Fibroblast of lung (primary cell): ENCODE results near the gene PHF20. TPM values are rescaled to one million over a fixed set of nuclear protein-coding genes. Genes with fewer than 3 reads are reported as not detected.
A peak's percentile ranks its signal among the peaks of the same experiment; 100 is the strongest.

Source experiments
- DNase-seq, 2 donors: peaks; one replicate each; pipeline versions ENCODE4 v3.0.0 to v3.0.0-alpha.2; 2010; ENCODE audit warnings: low read depth in 2 of 2
- H2AFZ ChIP-seq: 2 replicates; pipeline ENCODE4 v1.5.1; 2012; ENCODE audit warnings: low read length, control low read depth, inconsistent platforms
- H3K27ac ChIP-seq: 2 replicates; pipeline ENCODE4 v1.5.1; 2011; ENCODE audit warnings: low read length, control low read depth; ENCODE audit not compliant: insufficient read depth
- H3K27me3 ChIP-seq: 2 replicates; pipeline ENCODE4 v1.5.1; 2011; ENCODE audit warnings: mild to moderate bottlenecking, low read length; ENCODE audit not compliant: control insufficient read depth, insufficient read depth
- H3K36me3 ChIP-seq: 2 replicates; pipeline ENCODE4 v1.5.1; 2011; ENCODE audit warnings: low read length; ENCODE audit not compliant: control insufficient read depth, insufficient read depth
- H3K4me1 ChIP-seq: 2 replicates; pipeline ENCODE4 v1.5.1; 2011; ENCODE audit warnings: low read length; ENCODE audit not compliant: control insufficient read depth, insufficient read depth; ENCODE audit errors: extremely low read depth
- H3K4me2 ChIP-seq: 2 replicates; pipeline ENCODE4 v1.5.1; 2011; ENCODE audit warnings: low read length, control low read depth; ENCODE audit not compliant: insufficient read depth; ENCODE audit errors: extremely low read depth
- H3K4me3 ChIP-seq, 4 experiments: fragments of 200-600 bp in 1 of 4; sonication (generic) in 1 of 4; replicated peaks in 1 of 4; 2 replicates each; pipeline ENCODE4 v1.5.1; 2011 to 2016; ENCODE audit warnings: low read length in 4 of 4, low read depth in 3 of 4, mild to moderate bottlenecking in 3 of 4, control low read depth in 2 of 4, inconsistent platforms in 1 of 4, mixed read lengths in 1 of 4; ENCODE audit not compliant: insufficient read depth in 1 of 4; ENCODE audit errors: control extremely low read depth in 1 of 4
- H3K79me2 ChIP-seq: 2 replicates; pipeline ENCODE4 v1.5.1; 2012; ENCODE audit warnings: mild to moderate bottlenecking, low read length, inconsistent platforms; ENCODE audit not compliant: control insufficient read depth, insufficient read depth
- H3K9ac ChIP-seq: 2 replicates; pipeline ENCODE4 v1.5.1; 2011; ENCODE audit warnings: mild to moderate bottlenecking, low read length, control low read depth; ENCODE audit not compliant: insufficient read depth
- H3K9me3 ChIP-seq: 2 replicates; pipeline ENCODE4 v1.5.1; 2012; ENCODE audit warnings: low read depth, low read length; ENCODE audit not compliant: control insufficient read depth, insufficient read depth
- H4K20me1 ChIP-seq: 2 replicates; pipeline ENCODE4 v1.5.1; 2011; ENCODE audit warnings: low read length; ENCODE audit not compliant: control insufficient read depth, insufficient read depth; ENCODE audit errors: extremely low read depth
- EZH2 ChIP-seq: IDR thresholded peaks from 2 replicates; pipeline ENCODE4 v1.5.1; 2012; ENCODE audit warnings: low read length, control low read depth, mild to moderate bottlenecking; ENCODE audit errors: missing control alignments
- polyA plus RNA-seq, 2 donors: library from polyadenylated mRNA; depleted of rRNA in 1 of 2; stranded (reverse) in 1 of 2; unstranded in 1 of 2; fragments of >200 nt; gene quantifications; 2 replicates each; pipeline ENCODE4 v1.2.1, GENCODE V29; 2011 to 2012; ENCODE audit warnings: missing spikeins in 1 of 2
- total RNA-seq: library from RNA; depleted of rRNA; stranded (reverse); fragments of >200 nt; gene quantifications from 2 replicates; pipeline ENCODE4 v1.2.1, GENCODE V29; 2014
- TF ChIP-seq, protein P1 (sequence below), 2 donors: IDR thresholded peaks in 1 of 2; conservative IDR thresholded peaks in 1 of 2; 1 replicate in 1 of 2; 2 replicates in 1 of 2; pipeline ENCODE4 v1.5.1; 2011 to 2012; ENCODE audit warnings: low read length in 2 of 2, control low read depth in 1 of 2, inconsistent platforms in 1 of 2, low read depth in 1 of 2, mild to moderate bottlenecking in 1 of 2

Gene PHF20
- total and polyA plus RNA-seq, 2 donors (not counting 1 experiment from before 2014, with no cell fraction given), result 31.4 to 40.1 TPM

DNA sequence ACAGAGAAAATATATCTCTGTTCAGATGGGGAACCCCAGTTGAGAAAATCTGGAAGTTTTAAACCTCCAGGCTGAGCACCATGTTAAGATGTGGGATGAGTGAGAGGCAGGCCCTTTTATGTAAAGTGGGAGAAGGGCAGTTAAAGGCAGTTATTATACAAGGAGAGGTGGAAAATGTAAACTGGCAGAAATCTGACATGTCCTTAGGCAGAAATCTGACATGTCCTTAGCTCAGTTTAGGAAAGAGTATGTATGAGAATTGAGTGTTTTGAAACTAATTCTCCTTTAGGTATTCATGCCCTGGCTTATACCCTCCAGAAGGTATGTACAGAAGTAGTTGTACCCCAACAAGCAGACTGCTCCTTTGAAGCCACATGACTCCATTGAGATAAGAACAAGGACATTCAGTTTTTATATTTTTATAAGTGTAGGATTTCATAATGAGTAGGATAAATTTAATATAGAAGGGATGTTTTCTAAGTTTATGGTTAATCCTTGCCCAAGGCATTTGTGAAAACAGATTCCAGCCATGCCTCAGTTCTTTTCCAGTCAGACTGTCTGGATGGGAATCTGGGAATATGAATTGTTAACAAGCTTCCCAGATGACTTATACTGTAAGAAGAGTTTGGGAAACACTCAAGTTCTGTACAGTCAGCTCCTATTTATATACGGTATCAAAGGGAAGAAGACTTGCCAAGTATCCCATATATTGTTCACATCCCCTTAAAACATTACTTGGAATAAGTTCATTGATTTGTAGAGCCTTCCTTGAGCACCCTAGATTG, 94.8 kb downstream of the PHF20 start:
- Histone ChIP-seq H3K4me1 (peaks cover 3% of the 10 kb centered on the region), H3K79me2 (no peaks in the 10 kb centered on the region), H3K4me3 (no peak overlapping the region), H4K20me1 (no peaks in the 10 kb centered on the region), H3K27ac (no peak overlapping the region), H2AFZ (no peak overlapping the region), H3K4me2 (no peak overlapping the region), H3K9me3 (no peaks in the 10 kb centered on the region), H3K9ac (no peak overlapping the region), H3K27me3 (no peaks in the 10 kb centered on the region), H3K36me3 (no peaks in the 10 kb centered on the region)
- TF ChIP-seq, protein P1, sequence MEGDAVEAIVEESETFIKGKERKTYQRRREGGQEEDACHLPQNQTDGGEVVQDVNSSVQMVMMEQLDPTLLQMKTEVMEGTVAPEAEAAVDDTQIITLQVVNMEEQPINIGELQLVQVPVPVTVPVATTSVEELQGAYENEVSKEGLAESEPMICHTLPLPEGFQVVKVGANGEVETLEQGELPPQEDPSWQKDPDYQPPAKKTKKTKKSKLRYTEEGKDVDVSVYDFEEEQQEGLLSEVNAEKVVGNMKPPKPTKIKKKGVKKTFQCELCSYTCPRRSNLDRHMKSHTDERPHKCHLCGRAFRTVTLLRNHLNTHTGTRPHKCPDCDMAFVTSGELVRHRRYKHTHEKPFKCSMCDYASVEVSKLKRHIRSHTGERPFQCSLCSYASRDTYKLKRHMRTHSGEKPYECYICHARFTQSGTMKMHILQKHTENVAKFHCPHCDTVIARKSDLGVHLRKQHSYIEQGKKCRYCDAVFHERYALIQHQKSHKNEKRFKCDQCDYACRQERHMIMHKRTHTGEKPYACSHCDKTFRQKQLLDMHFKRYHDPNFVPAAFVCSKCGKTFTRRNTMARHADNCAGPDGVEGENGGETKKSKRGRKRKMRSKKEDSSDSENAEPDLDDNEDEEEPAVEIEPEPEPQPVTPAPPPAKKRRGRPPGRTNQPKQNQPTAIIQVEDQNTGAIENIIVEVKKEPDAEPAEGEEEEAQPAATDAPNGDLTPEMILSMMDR (conservative IDR thresholded peaks at IDR 0.05 in 1 of 2, IDR thresholded peaks at IDR 0.05 in 1 of 2; ENCODE audit: low read depth in 1 of 2, low read length in 2 of 2), result no peak
- TF ChIP-seq EZH2, result no peak
- DNase-seq, result peak in 1 of 2 donors; percentile 88

DNA sequence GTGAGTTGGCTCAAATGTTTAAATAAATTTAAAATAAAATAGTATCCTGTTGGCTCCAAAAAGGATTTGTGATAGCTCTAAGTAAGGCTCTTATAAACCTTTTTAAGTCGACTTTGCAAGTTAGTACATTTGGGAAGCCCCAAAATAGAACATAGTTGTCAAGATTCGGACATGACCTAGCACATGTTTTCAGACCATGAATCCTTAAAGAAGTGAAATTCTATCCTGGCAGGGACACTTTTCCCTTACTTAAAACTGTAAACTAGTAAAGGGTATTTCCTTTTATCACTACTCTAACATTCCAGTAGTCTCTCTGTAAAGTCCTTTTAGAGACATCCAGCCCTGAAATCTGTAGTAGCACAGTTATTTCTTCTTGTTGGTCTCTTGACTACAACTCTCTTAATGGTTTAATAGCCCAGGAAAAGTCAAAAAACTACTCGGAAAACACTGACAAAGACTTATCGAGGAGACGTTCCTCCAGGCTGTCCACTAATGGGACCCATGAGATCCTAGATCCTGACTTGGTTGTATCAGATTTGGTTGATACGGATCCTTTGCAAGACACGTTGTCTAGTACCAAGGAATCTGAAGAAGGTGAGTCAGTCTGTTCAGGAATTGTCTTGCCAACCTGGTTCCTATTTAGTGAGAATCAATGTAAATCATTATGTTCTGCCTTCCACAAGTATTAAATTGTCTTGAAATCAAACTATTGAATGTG, 98.9 kb downstream of the PHF20 start:
- no peaks in the 10 kb centered on the region for H3K9me3 ChIP-seq
- peak overlapping the region; percentile 78 for H3K27ac ChIP-seq
- H3K4me1 ChIP-seq, result peaks cover 8% of the 10 kb centered on the region
- H3K27me3 ChIP-seq, result no peaks in the 10 kb centered on the region
- no peaks in the 10 kb centered on the region for H4K20me1 ChIP-seq
- no peaks in the 10 kb centered on the region for H3K36me3 ChIP-seq
- H3K9ac ChIP-seq, result peak overlapping the region; percentile 45
- peak overlapping the region; percentile 2 to 39 (median 13) for H3K4me3 ChIP-seq
- TF ChIP-seq EZH2, result no peak
- TF ChIP-seq, protein P1 (conservative IDR thresholded peaks at IDR 0.05 in 1 of 2, IDR thresholded peaks at IDR 0.05 in 1 of 2; ENCODE audit: low read depth in 1 of 2, low read length in 2 of 2), result no peak
- H2AFZ ChIP-seq, result peak overlapping the region; percentile 1
- peak in 1 of 2 donors; percentile 63 for DNase-seq
- no peaks in the 10 kb centered on the region for H3K79me2 ChIP-seq
- peak overlapping the region; percentile 73 for H3K4me2 ChIP-seq

DNA sequence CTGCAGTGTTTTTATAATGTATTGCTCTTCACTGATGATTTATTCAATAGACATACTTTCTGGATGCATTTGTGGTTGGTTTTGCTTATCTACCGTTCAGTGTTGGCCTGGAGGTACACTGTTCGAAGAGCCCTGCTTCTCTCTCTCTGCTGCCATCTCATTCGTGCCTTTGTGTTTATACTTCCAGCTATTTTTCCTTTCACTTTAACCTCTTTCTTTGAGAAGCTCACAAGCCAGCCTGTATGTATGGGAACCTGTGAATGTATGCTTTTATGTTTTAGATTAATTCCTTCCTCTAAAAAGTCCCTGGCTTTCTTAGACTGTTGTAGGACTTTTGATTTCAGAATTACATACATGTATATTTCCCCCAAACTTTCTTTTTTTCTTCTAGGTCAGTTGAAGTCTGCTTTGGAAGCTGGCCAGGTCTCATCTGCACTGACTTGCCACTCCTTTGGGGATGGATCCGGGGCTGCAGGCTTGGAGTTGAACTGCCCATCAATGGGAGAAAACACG, 99.5 kb downstream of the PHF20 start:
- Histone ChIP-seq H3K27ac (peak overlapping the region; percentile 78), H4K20me1 (no peaks in the 10 kb centered on the region), H3K36me3 (no peaks in the 10 kb centered on the region), H3K27me3 (no peaks in the 10 kb centered on the region), H3K4me1 (peaks cover 12% of the 10 kb centered on the region), H2AFZ (peak overlapping the region; percentile 1), H3K9me3 (no peaks in the 10 kb centered on the region), H3K79me2 (no peaks in the 10 kb centered on the region), H3K4me2 (peak overlapping the region; percentile 73), H3K9ac (peak overlapping the region; percentile 45), H3K4me3 (peak overlapping the region; percentile 2 to 39 (median 13))
- TF ChIP-seq, protein P1 (conservative IDR thresholded peaks at IDR 0.05 in 1 of 2, IDR thresholded peaks at IDR 0.05 in 1 of 2; ENCODE audit: low read depth in 1 of 2, low read length in 2 of 2), result no peak
- TF ChIP-seq EZH2, result no peak
- DNase-seq, result peak; percentile 62 to 63
